Osteocyte (in vitro differentiated cells): Measurements from ENCODE around the gene EFCC1. TPM values are rescaled to one million over a fixed set of nuclear protein-coding genes. Genes with fewer than 3 reads are reported as not detected.
"Not testable (repeated sequence)": the region's sequence is repeated elsewhere in the genome, so short reads cannot be mapped to it uniquely, and the experiment has no call there.

Experiments
- DNase-seq: peaks from one replicate; pipeline ENCODE4 v3.0.0; 2021; ENCODE audit warnings: mixed read lengths; ENCODE audit not compliant: unreplicated experiment; ENCODE audit errors: extremely low spot score
- H3K27ac Mint-ChIP-seq: one replicate; pipeline ENCODE4 v1.8.0; 2021; ENCODE audit warnings: mild to moderate bottlenecking, mixed read lengths; ENCODE audit not compliant: unreplicated experiment
- H3K27me3 Mint-ChIP-seq: one replicate; pipeline ENCODE4 v1.8.0; 2021; ENCODE audit warnings: mixed read lengths; ENCODE audit not compliant: unreplicated experiment
- H3K36me3 Mint-ChIP-seq: one replicate; pipeline ENCODE4 v1.8.0; 2021; ENCODE audit warnings: mixed read lengths; ENCODE audit not compliant: unreplicated experiment
- H3K4me1 Mint-ChIP-seq: one replicate; pipeline ENCODE4 v1.8.0; 2021; ENCODE audit warnings: mixed read lengths; ENCODE audit not compliant: unreplicated experiment
- H3K4me3 Mint-ChIP-seq: one replicate; pipeline ENCODE4 v1.8.0; 2021; ENCODE audit warnings: mild to moderate bottlenecking, moderate library complexity, mixed read lengths; ENCODE audit not compliant: unreplicated experiment
- H3K9me3 Mint-ChIP-seq: one replicate; pipeline ENCODE4 v1.8.0; 2021; ENCODE audit warnings: mixed read lengths; ENCODE audit not compliant: unreplicated experiment
- total RNA-seq: library from RNA; stranded (reverse); gene quantifications from 2 replicates; pipeline ENCODE4 v1.2.1, GENCODE V29; 2021
- TF ChIP-seq, protein P1 (sequence below): fragments of 200-600 bp; sonication (generic); IDR thresholded peaks from 2 replicates; pipeline ENCODE4 v1.5.0; 2021; ENCODE audit warnings: antibody characterized with exemption, mild to moderate bottlenecking, moderate library complexity

EFCC1 gene
- total RNA-seq, 1 donor from 2014 or later, result not detected

- no peak overlapping the region for H3K4me3 Mint-ChIP-seq
- no peaks in the 10 kb centered on the region for H3K4me1 Mint-ChIP-seq
- DNase-seq, result no peak
- no peaks in the 10 kb centered on the region for H3K27me3 Mint-ChIP-seq
- H3K36me3 Mint-ChIP-seq, result no peaks in the 10 kb centered on the region
- H3K27ac Mint-ChIP-seq, result no peak overlapping the region
- H3K9me3 Mint-ChIP-seq, result no peaks in the 10 kb centered on the region
- TF ChIP-seq, protein P1, sequence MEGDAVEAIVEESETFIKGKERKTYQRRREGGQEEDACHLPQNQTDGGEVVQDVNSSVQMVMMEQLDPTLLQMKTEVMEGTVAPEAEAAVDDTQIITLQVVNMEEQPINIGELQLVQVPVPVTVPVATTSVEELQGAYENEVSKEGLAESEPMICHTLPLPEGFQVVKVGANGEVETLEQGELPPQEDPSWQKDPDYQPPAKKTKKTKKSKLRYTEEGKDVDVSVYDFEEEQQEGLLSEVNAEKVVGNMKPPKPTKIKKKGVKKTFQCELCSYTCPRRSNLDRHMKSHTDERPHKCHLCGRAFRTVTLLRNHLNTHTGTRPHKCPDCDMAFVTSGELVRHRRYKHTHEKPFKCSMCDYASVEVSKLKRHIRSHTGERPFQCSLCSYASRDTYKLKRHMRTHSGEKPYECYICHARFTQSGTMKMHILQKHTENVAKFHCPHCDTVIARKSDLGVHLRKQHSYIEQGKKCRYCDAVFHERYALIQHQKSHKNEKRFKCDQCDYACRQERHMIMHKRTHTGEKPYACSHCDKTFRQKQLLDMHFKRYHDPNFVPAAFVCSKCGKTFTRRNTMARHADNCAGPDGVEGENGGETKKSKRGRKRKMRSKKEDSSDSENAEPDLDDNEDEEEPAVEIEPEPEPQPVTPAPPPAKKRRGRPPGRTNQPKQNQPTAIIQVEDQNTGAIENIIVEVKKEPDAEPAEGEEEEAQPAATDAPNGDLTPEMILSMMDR, result no peak
Observed at GRCh38 chr3:129084501-129084900, 83.4 kb downstream of the EFCC1 start.

- Mint-ChIP-seq H3K4me1 (no peaks in the 10 kb centered on the region), H3K27ac (no peak overlapping the region), H3K36me3 (no peaks in the 10 kb centered on the region), H3K27me3 (no peaks in the 10 kb centered on the region), H3K4me3 (no peak overlapping the region), H3K9me3 (no peaks in the 10 kb centered on the region)
- no peak for DNase-seq
- TF ChIP-seq, protein P1, result no peak
Observed at GRCh38 chr3:129085165-129085715, 84.1 kb downstream of the EFCC1 start.

DNA sequence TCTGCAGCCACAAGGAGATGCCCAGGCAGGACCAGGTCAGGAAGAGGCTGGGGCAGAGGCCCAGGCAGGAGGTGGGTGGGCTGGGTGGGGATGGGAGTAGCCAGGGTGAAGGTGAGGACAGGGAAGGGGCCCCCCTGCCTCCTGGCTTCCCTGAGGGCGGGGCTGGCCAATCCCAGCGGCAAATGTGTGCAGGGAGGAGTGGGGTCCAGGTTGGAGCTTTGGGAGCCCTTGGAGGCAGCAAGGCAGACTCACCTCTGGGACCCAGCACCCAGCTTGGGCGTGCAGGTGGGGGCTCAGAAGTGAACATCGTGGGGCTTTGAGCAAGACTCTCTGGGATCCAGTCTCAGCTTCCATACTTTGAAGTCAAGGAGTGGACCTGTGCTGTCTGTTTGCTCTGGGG, 84.7 kb downstream of the EFCC1 start:
- DNase-seq, result no peak
- Mint-ChIP-seq H3K4me3 (no peak overlapping the region), H3K27ac (no peak overlapping the region), H3K4me1 (no peaks in the 10 kb centered on the region), H3K27me3 (no peaks in the 10 kb centered on the region), H3K9me3 (no peaks in the 10 kb centered on the region), H3K36me3 (no peaks in the 10 kb centered on the region)
- TF ChIP-seq, protein P1, result no peak

DNA sequence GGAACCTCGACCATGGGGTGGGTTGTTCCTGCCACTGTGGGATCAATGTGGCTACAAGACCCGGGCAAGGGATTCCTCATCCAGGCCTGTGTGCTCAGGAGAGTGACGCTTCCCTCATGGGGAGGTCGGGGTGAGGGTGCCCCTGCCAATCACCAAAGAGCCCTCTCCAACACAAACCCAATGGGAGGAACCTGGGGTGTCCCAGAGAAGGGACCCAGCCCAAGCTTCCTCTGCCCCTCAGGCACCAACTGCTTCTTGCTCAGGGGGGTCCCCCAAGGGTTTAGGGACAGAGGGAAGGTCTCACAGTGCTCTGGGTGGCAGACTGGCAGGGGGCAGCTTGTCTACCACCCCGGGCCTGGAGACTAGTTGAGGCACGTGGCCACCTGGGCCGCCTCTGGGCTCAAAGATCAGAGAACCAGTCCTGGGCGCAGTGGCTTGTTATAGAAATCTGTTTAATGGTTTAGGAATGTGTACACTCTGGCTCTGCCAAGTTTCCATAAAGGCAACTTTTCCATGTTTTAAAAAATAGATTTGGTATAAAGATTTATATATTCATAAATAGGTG, 86.1 kb downstream of the EFCC1 start:
- H3K9me3 Mint-ChIP-seq, result no peaks in the 10 kb centered on the region
- DNase-seq, result no peak

DNA sequence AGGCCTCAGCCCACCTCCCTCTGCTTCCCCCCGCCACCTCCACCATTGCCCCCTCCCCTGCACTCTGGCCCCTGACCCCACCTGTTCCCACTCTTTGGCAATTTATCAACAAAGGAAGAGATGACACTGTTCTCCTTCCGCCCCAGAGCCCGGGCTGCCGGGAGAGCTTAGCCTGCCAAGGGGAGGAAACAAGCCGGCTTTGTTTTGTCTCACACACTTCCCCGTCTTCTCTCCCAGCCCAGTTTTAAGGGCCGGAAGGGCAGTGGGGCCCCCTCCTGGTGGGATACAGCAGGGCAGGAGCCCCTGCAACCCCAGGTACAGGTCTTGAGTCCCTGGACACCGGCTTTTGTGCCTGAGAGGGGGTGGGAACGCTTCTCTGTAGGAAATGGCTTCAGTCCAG, 86.8 kb downstream of the EFCC1 start:
- H3K27me3 Mint-ChIP-seq, H3K9me3 Mint-ChIP-seq, DNase-seq, H3K4me1 Mint-ChIP-seq, H3K27ac Mint-ChIP-seq, H3K36me3 Mint-ChIP-seq, H3K4me3 Mint-ChIP-seq: not testable (repeated sequence)

More for the DNA sequence above, 86.1 kb downstream of the EFCC1 start:
- Mint-ChIP-seq H3K36me3 (peaks cover 2% of the 10 kb centered on the region), H3K27ac (no peak overlapping the region), H3K4me1 (no peaks in the 10 kb centered on the region), H3K4me3 (no peak overlapping the region), H3K27me3 (no peaks in the 10 kb centered on the region)
- TF ChIP-seq, protein P1, result no peak

GRCh38 chr3:129088312-129088711, 87.2 kb downstream of the EFCC1 start:
- not testable (repeated sequence) for H3K27me3 Mint-ChIP-seq, H3K4me3 Mint-ChIP-seq, DNase-seq, H3K4me1 Mint-ChIP-seq, H3K9me3 Mint-ChIP-seq, H3K27ac Mint-ChIP-seq, H3K36me3 Mint-ChIP-seq

Other genes with a start within 250 kb of the EFCC1 start
- gene ACAD9, start 121.7 kb upstream of the EFCC1 start, total RNA-seq, result 45.4 and 50.8 TPM in 2 replicates
- 0.18 TPM in 1 of 2 replicates, not detected in the other for gene CFAP92, start 7.2 kb upstream of the EFCC1 start, total RNA-seq
- not detected in 2 replicates for gene GP9, start 59.5 kb downstream of the EFCC1 start, total RNA-seq
- 16.7 and 23.2 TPM in 2 replicates for gene RAB43, start 120.5 kb downstream of the EFCC1 start, total RNA-seq
- gene ISY1, start 159.8 kb downstream of the EFCC1 start, total RNA-seq, result 42.2 and 42.6 TPM in 2 replicates
- 199 and 203 TPM in 2 replicates for gene CNBP, start 182.6 kb downstream of the EFCC1 start, total RNA-seq
- gene COPG1, start 248.3 kb downstream of the EFCC1 start, total RNA-seq, result 249 and 258 TPM in 2 replicates